SJSA1 (cell line): Measurements from ENCODE around the gene IRF1. TPM values are rescaled to one million over a fixed set of nuclear protein-coding genes. Genes with fewer than 3 reads are reported as not detected.
"Not testable (repeated sequence)": the region's sequence is repeated elsewhere in the genome, so short reads cannot be mapped to it uniquely, and the experiment has no call there.

Experiments
- DNase-seq, 2 experiments: peaks; one replicate each; pipeline ENCODE4 v3.0.0-alpha.2; 2015 to 2020; ENCODE audit warnings: low spot score in 2 of 2, low read depth in 1 of 2
- H3K27ac ChIP-seq: fragments of 250-450 bp; sonication (Bioruptor Pico); 2 replicates; pipeline ENCODE4 v1.5.1; 2020; ENCODE audit warnings: mild to moderate bottlenecking, moderate library complexity
- H3K27me3 ChIP-seq: fragments of 250-450 bp; sonication (Bioruptor Pico); replicated peaks from 2 replicates; pipeline ENCODE4 v1.5.1; 2020; ENCODE audit warnings: mild to moderate bottlenecking, moderate library complexity
- H3K36me3 ChIP-seq: fragments of 250-450 bp; sonication (Bioruptor Pico); 2 replicates; pipeline ENCODE4 v1.5.1; 2020; ENCODE audit warnings: mild to moderate bottlenecking
- H3K4me1 ChIP-seq: fragments of 250-450 bp; sonication (Bioruptor Pico); replicated peaks from 2 replicates; pipeline ENCODE4 v1.6.1; 2021; ENCODE audit warnings: mild to moderate bottlenecking
- H3K4me3 ChIP-seq: fragments of 250-450 bp; sonication (Bioruptor Pico); 2 replicates; pipeline ENCODE4 v1.5.1; 2020; ENCODE audit warnings: mild to moderate bottlenecking
- H3K9me3 ChIP-seq: fragments of 250-450 bp; sonication (Bioruptor Pico); replicated peaks from 2 replicates; pipeline ENCODE4 v1.5.1; 2020; ENCODE audit warnings: mild to moderate bottlenecking
- total RNA-seq: library from RNA; depleted of rRNA; stranded (reverse); fragments of >200 nt; shearing (Covaris generic); gene quantifications from 2 replicates; pipeline ENCODE4 v1.2.3, GENCODE V29; 2014

The IRF1 gene
- total RNA-seq, 1 experiment from 2014 or later, result 18.4 TPM

DNA sequence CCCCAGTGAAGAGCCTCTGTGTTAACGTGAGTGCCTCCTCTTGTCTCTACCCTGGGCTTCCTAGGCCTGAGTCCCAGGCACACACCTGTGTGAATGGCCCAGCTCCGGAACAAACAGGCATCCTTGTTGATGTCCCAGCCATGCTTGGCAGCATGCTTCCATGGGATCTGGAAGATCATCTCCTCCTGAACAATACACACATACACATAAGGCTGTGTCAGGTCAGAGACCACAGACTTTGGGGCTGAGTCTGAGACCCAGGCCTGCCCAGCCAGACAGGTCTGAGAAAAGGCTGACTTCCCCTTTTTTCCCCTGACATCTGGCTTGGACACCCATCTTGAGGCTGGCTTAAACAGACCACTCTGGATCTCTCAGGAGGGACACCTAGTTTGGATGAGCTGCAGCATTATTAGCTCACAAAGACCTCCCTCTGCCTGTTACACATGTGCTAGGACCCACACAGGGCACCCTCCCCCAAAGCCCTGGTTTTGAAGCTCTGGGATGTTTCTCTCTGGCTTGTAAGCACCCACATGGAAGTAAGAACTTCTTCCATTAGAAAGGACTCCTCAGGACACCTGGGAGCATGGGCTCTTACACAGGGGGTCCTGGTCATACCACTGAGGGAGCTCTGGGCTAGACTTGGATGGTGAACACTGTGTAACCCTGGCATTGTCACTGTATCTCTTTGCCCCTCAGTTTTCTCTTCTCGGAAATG lies 2.6 kb downstream of the IRF1 start:
- Histone ChIP-seq H3K27me3 (no peaks in the 10 kb centered on the region), H3K4me3 (no peak overlapping the region), H3K4me1 (peaks cover 34% of the 10 kb centered on the region), H3K9me3 (no peaks in the 10 kb centered on the region), H3K27ac (no peak overlapping the region), H3K36me3 (peaks cover 74% of the 10 kb centered on the region)
- peak in 1 of 2 experiments; percentile 33 for DNase-seq

DNA sequence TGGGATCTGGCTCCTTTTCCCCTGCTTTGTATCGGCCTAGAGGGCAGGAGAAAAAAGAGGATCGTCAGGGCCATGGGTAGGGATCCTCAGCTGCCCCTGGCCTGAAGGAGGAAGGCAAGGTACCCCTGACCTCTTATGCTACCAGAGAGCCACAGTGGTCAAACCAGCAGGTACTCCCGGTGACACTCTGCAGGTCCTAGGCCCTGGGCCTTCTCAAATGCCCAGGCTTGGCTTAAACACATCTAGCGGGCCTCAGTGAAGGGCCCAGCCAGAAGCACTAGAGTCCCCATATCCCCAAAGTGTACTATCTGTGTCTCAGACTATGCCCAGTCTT lies 3.5 kb downstream of the IRF1 start:
- H3K36me3 ChIP-seq, result peaks cover 82% of the 10 kb centered on the region
- no peak overlapping the region for H3K27ac ChIP-seq
- H3K4me1 ChIP-seq, result peaks cover 30% of the 10 kb centered on the region
- H3K4me3 ChIP-seq, result no peak overlapping the region
- H3K27me3 ChIP-seq, result no peaks in the 10 kb centered on the region
- peak in 1 of 2 experiments; percentile 39 for DNase-seq
- H3K9me3 ChIP-seq, result no peaks in the 10 kb centered on the region

DNA sequence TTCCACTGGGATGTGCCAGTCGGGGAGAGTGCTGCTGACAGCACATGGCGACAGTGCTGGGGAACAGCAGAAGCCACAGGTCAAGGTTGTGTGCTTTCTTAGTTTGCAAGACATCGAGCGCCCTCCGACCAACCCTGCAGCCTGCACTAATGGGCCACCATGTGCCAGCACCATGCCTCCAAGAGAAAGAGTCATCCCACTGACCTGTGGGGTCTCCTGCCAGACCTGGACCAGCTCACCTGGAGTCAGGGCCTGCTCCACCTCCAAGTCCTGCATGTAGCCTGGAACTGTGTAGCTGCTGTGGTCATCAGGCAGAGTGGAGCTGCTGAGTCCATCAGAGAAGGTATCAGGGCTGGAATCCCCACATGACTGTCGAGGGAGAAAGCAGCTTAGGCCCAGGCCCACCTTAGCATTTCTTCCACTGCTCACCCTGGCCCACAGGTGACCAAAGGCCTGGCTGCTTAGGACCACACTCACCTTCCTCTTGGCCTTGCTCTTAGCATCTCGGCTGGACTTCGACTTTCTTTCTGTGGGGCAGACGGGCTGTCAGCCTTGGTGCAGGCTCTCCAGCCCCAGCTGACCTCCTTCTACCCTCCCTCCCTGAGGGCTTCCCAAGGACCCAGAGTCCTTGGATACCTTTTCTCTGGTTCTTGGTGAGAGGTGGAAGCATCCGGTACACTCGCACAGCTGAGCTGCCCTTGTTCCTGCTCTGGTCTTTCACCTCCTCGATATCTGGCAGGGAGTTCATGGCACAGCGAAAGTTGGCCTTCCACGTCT lies 4.1 kb downstream of the IRF1 start:
- H3K36me3 ChIP-seq, result peaks cover 86% of the 10 kb centered on the region
- no peaks in the 10 kb centered on the region for H3K9me3 ChIP-seq
- H3K27me3 ChIP-seq, result no peaks in the 10 kb centered on the region
- H3K4me3 ChIP-seq, result no peak overlapping the region
- no peak overlapping the region for H3K27ac ChIP-seq
- H3K4me1 ChIP-seq, result peaks cover 26% of the 10 kb centered on the region
- DNase-seq, result no peak

DNA sequence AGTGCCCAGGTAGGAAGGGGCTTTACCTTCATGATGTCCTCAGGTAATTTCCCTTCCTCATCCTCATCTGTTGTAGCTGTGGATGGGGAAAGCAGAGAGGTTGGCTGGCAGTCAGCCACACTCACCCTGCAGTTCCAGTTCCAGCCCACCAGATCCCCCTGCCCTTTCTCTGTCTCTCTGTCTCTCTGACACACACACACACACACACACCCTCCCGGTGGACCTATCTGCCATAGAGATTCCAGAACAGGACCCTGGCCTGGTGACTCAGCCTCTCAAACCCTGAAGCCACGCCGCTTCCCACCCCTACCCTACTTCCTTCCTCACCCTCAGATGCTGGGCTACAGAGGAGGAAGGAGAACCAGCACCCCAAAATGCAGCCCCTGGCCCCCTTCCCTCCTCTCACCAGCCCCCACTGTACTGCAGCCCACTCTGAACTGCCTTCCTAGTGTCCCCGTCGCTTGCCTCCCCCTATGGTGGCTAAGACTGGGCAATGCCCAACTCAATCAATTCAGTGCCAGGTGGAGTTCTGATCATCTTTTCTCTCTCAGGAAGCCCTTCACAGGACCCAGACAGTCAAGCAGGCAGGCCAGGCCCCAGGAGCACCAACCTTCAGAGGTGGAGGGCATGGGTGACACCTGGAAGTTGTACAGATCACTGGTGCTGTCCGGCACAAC lies 4.8 kb downstream of the IRF1 start:
- peaks cover 93% of the 10 kb centered on the region for H3K36me3 ChIP-seq

DNA sequence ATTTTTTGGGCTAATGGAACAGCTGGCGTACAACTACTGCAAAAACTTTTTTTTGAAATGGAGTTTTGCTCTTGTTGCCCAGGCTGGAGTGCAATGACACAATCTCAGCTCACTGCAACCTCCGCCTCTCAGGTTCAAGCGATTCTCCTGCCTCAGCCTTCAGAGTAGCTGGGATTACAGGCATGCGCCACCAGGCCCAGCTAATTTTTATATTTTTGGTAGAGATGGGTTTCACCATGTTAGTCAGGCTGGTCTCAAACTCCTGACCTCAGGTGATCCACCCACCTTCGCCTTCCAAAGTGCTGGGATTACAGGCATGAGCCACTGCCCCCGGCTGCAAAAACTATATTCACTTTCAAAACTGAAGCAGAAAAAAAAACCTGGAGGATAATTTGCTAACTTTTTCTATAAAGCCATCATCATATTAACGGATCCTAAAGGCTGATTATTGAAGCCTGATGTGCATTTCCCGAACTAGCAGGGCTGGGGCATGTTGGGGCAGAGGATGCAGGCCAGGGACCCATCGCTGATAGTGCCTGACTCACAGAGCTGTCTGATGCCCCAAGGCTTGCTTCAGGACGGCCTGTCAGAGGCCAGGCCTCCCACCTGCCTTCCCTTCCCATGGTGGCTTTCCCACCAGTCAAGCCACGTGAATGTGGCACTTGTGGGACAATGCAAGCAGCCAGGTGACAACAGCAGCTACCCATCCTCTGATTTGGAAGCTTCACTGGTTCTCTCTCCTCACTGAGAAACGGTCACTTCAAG lies 5.5 kb downstream of the IRF1 start:
- not testable (repeated sequence) for H3K4me3 ChIP-seq, H3K27ac ChIP-seq, DNase-seq, H3K9me3 ChIP-seq, H3K27me3 ChIP-seq
- Histone ChIP-seq H3K36me3 (peaks cover 88% of the 10 kb centered on the region), H3K4me1 (peaks cover 20% of the 10 kb centered on the region)

More for the DNA sequence above, 4.8 kb downstream of the IRF1 start:
- Histone ChIP-seq H3K27me3 (no peaks in the 10 kb centered on the region), H3K4me1 (peaks cover 20% of the 10 kb centered on the region), H3K4me3 (no peak overlapping the region), H3K27ac (no peak overlapping the region), H3K9me3 (no peaks in the 10 kb centered on the region)
- DNase-seq, result peak in 1 of 2 experiments; percentile 45

DNA sequence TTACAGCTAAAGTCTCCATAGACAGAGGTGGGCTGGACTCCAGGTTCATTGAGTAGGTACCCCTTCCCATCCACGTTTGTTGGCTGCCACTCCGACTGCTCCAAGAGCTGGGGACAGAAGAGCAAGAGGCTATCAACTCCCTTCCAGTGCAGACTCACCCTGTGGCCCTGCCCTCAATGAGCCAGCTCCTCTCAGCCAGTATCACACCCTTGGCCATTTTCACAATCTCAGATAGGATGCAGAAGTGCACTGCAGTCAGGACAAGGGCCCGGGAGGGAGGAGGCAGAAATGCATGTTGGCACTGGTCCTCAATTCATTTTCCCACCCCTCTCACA lies 6.2 kb downstream of the IRF1 start:
- no peak for DNase-seq
- H3K36me3 ChIP-seq, result peaks cover 83% of the 10 kb centered on the region
- peaks cover 13% of the 10 kb centered on the region for H3K4me1 ChIP-seq

DNA sequence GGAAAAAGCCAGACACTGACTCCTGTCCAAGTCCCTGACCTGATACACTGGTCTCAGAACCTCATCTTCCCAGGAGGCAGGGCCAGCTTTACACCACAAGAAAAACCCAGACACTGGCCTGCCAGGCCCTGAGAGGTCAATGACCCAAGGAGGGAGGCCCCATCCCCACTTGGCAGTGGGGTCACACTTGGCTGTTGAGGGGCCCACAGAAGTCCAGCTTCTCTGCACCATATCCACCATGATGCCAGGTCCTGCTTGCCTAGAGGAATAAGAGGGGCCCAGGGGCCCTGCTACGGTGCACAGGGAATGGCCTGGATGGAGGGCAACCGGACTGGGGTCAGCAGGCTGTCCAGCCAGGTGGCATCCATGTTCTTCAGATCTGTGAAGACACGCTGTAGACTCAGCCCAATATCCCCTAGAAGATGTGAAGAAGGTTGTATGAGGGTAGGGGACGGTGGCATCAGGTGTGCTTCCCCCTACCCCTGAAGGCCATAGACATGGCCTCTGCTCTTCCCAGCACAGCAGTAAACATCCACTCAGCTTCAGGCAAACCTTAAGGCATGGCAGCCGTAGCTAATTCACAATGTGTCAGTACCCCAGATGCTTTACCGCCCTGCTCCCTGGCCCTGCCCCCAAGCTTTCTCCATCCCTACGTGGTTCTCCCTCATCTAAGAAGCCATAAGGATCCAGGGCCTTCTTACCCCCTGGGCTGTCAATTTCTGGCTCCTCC lies 6.7 kb downstream of the IRF1 start:
- Histone ChIP-seq H3K9me3 (no peaks in the 10 kb centered on the region), H3K36me3 (peaks cover 77% of the 10 kb centered on the region), H3K27me3 (no peaks in the 10 kb centered on the region), H3K4me3 (no peak overlapping the region), H3K27ac (no peak overlapping the region), H3K4me1 (peaks cover 8% of the 10 kb centered on the region)
- no peak for DNase-seq

More for the DNA sequence above, 6.2 kb downstream of the IRF1 start:
- Histone ChIP-seq H3K9me3 (no peaks in the 10 kb centered on the region), H3K27me3 (no peaks in the 10 kb centered on the region), H3K27ac (no peak overlapping the region), H3K4me3 (no peak overlapping the region)

DNA sequence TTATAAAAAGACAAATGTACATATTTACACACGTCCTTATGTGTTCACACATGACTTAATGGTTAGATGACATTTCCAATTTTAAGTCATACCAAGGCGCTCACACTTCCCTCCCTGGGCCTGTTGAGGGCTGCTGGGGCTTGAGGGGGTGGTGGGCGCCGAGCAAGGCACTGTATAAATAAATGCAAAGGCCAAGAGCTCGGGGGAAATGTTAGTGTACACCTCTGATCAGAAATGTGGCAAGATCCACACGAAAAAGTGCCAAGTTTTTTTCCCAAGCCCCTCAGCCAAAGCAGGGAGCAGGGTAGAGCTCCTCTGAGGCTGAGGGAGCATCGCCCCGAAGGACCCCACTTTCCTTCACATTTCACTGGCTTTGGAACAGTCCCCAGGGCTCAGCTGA lies 7.5 kb downstream of the IRF1 start:
- Histone ChIP-seq H3K4me3 (no peak overlapping the region), H3K9me3 (no peaks in the 10 kb centered on the region), H3K4me1 (peaks cover under 1% of the 10 kb centered on the region; the same call in 1 of the 2 replicates), H3K27me3 (no peaks in the 10 kb centered on the region), H3K36me3 (peaks cover 70% of the 10 kb centered on the region), H3K27ac (no peak overlapping the region)
- DNase-seq, result no peak

DNA sequence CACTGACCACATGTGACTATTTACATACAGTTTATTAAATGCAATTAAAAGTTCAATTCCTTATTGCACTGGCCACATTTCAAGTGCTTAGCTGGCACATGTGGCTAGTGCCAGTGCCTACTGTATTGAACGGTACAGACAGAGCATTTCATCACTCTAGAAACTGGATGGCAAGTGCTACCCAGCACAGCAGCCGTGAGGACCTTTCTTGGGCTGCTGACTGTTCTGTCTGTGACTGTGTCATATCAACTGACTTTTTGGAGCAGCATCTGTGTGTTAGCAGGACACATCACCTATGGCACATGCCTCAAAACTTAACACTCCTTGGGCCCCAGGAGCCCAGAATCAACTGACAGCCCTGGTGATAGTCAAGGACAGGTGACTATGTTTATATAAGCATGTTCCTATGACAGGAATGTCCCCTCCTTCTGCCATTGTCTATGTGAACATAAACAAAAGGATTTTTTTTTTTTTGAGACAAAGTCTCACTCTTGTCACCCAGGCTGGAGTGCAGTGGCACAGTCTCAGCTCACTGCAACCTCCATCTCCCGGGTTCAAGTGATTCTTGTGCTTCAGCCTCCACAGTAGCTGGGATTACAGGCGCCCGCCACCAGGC lies 8.9 kb downstream of the IRF1 start:
- no peak overlapping the region for H3K4me3 ChIP-seq
- no peaks in the 10 kb centered on the region for H3K27me3 ChIP-seq
- DNase-seq, result no peak
- no peak overlapping the region for H3K27ac ChIP-seq
- no peaks in the 10 kb centered on the region for H3K9me3 ChIP-seq
- H3K4me1 ChIP-seq, result no peaks in the 10 kb centered on the region
- peaks cover 58% of the 10 kb centered on the region for H3K36me3 ChIP-seq

DNA sequence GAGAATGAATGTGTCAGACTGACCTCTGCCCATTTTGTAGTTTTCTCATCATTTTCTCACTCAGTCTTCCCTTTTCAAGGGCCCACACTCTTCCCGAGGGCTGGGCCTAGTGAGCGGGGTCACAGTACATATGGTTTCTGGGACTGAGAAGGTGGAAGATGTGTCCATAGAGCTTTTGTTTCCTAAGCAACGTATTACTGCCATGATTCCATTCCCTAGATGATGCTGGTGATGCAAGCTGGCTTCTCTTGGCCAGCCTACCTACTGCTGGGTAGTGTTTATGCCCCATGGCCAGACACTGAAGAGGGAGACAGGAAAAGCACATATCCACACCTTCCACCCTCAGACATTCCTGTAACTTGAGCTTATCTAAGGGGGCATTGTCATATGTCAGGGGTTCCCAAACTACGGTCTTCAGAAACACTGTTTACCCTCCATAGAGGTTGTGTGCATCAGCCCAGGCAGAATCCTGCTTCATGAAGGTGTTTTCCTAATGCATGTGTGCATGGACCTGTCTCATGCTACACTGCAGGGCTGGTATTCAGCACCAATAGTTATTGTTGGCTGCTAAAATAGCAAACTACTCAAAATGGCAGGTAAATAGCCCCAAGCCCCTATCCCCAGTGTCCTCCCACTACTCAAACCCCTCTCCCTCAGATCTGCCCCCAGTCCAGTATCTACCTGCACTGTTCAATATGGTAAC lies 9.5 kb downstream of the IRF1 start:
- H3K4me1 ChIP-seq, result peaks cover 2% of the 10 kb centered on the region
- no peak for DNase-seq
- no peaks in the 10 kb centered on the region for H3K9me3 ChIP-seq
- H3K36me3 ChIP-seq, result peaks cover 52% of the 10 kb centered on the region
- H3K27me3 ChIP-seq, result no peaks in the 10 kb centered on the region
- no peak overlapping the region for H3K27ac ChIP-seq
- H3K4me3 ChIP-seq, result no peak overlapping the region

DNA sequence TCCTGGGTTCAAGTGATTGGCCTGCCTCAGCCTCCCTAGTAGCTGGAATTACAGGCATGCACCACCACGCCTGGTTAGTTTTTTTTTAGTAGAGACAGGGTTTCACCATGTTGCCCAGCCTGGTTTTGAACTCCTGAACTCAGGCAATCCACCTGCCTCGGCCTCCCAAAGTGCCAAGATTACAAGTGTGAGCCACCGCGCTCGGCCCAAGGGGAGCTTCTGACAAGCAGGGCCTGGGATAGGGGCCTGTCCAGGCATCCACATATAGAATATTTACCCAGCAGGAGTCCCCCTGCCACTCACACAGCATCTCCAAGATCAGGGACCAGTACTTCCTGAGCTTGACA lies 10.1 kb downstream of the IRF1 start:
- no peaks in the 10 kb centered on the region for H3K9me3 ChIP-seq
- H3K27ac ChIP-seq, result no peak overlapping the region
- H3K27me3 ChIP-seq, result no peaks in the 10 kb centered on the region
- H3K36me3 ChIP-seq, result peaks cover 47% of the 10 kb centered on the region
- no peak overlapping the region for H3K4me3 ChIP-seq
- no peak for DNase-seq
- peaks cover 5% of the 10 kb centered on the region for H3K4me1 ChIP-seq

DNA sequence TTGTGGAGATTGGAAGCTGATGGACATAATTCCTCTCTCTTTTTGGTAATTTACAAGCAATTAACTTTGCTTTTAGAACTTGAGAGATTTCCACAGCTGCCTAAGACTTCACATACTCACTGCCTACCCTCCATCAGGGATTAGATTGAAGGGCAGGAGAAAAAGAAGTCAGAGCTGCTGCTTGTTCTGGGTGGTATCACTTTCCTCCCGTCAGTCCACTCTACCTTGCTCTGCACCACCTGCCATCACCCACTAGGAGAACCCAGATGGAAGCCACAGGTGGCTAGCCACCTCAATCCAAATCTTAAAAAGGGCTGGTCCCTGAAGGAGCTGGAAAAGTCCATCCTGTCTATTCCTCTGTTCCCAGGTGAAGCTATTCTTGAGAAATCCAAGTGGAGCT lies 10.5 kb downstream of the IRF1 start:
- Histone ChIP-seq H3K27me3 (no peaks in the 10 kb centered on the region), H3K27ac (no peak overlapping the region), H3K36me3 (peaks cover 42% of the 10 kb centered on the region), H3K4me1 (peaks cover 10% of the 10 kb centered on the region), H3K4me3 (no peak overlapping the region), H3K9me3 (no peaks in the 10 kb centered on the region)
- DNase-seq, result no peak
